ENCODE data around the gene FEM1C.

DNA sequence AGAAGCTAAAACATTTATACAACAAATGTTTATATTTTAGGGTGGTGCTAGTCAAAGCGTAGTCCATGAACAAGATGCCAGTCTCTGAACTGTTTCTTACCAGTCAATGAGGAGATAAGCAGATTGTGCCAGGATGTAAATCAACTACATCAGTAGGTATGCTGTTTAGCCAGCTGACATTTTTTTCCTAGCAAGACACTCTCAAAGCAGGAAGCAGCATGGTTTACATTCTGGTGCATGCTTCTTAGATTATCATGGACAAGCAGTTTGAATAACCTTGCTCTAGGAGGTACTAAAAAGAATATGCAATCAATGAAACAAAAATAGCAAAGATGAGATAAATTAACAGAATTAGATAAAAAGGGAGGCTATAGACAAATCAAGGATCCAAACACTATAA, 40.7 kb upstream of the FEM1C start:
- TF ChIP-seq, protein P1, sequence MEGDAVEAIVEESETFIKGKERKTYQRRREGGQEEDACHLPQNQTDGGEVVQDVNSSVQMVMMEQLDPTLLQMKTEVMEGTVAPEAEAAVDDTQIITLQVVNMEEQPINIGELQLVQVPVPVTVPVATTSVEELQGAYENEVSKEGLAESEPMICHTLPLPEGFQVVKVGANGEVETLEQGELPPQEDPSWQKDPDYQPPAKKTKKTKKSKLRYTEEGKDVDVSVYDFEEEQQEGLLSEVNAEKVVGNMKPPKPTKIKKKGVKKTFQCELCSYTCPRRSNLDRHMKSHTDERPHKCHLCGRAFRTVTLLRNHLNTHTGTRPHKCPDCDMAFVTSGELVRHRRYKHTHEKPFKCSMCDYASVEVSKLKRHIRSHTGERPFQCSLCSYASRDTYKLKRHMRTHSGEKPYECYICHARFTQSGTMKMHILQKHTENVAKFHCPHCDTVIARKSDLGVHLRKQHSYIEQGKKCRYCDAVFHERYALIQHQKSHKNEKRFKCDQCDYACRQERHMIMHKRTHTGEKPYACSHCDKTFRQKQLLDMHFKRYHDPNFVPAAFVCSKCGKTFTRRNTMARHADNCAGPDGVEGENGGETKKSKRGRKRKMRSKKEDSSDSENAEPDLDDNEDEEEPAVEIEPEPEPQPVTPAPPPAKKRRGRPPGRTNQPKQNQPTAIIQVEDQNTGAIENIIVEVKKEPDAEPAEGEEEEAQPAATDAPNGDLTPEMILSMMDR (conservative IDR thresholded peaks at IDR 0.05) = no peak
- no peak for TF ChIP-seq ZFX (IDR thresholded peaks at IDR 0.05)

Measured in C4-2B (cell line).